Measurements from ENCODE around the gene PROK1. TPM values are rescaled to one million over a fixed set of nuclear protein-coding genes. Genes with fewer than 3 reads are reported as not detected.

The PROK1 gene
- total and polyA plus RNA-seq, 2 donors (not counting 1 experiment from before 2014, with no cell fraction given) = not detected

DNA sequence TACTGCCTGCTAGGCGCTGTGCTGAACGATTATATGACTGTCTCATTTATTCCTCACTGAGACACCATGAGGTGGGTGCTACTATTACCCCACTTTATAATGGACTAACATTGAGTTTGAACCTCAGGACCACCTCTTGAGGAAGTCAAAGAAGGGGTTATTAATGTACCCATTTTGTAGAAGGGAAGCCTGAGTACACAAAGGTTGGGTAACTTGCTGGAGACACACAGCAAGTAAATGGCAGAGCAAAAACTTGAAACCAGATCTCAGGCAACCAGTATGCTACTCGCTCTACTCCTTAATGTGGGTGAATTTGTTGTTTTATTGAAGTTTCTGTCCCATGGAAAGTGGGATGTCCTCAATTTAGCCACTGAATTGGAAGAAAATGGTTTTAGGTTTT lies 37.9 kb downstream of the PROK1 start:
- intact Hi-C loops (cut with micrococcal nuclease) = no loop called here
- POLR2A ChIA-PET = no interaction called here
- DNase-seq (no peak), ATAC-seq (ENCODE audit: low read depth) (no peak)
- H3K9ac ChIP-seq (ENCODE audit: low read length) = no peak overlapping the region
- H4K20me1 ChIP-seq (ENCODE audit: control insufficient read depth, insufficient read depth, low read length, poor library complexity, severe bottlenecking) = no peaks in the 10 kb centered on the region
- H3K4me2 ChIP-seq (replicated peaks; ENCODE audit: low read depth, low read length, poor library complexity, severe bottlenecking) = no peak overlapping the region
- WGBS (ENCODE audit: insufficient coverage) = 67% methylated on average over 3 of the region's 3 CpGs
- CTCF ChIA-PET = interaction anchor here (1.1 kb wide), 1 partner anchor 282 kb away, joined by 3 read pairs; no protein-coding TSS in a partner anchor
- no peaks in the 10 kb centered on the region for H3K36me3 ChIP-seq (replicated peaks in 1 of 2; ENCODE audit: control extremely low read depth in 1 of 2, control insufficient read depth in 1 of 2, extremely low read depth in 1 of 2, insufficient read depth in 2 of 2, low read length in 1 of 2)
- H3K9me3 Mint-ChIP-seq (ENCODE audit: insufficient read depth) = no peaks in the 10 kb centered on the region
- peaks cover 18% of the 10 kb centered on the region for H3K27me3 Mint-ChIP-seq
- H3K4me1 Mint-ChIP-seq = no peaks in the 10 kb centered on the region
- H3K4me1 ChIP-seq (ENCODE audit: control insufficient read depth in 2 of 2, insufficient read depth in 2 of 2, low read length in 2 of 2) = no peaks in the 10 kb centered on the region
- H3K27ac ChIP-seq (ENCODE audit: low read length in 2 of 2) = no peak overlapping the region
- no peak for TF ChIP-seq EZH2 (IDR thresholded peaks at IDR 0.05; ENCODE audit: borderline replicate concordance, insufficient read depth, low read depth, low read length, poor library complexity, severe bottlenecking)
- TF ChIP-seq, protein P1, sequence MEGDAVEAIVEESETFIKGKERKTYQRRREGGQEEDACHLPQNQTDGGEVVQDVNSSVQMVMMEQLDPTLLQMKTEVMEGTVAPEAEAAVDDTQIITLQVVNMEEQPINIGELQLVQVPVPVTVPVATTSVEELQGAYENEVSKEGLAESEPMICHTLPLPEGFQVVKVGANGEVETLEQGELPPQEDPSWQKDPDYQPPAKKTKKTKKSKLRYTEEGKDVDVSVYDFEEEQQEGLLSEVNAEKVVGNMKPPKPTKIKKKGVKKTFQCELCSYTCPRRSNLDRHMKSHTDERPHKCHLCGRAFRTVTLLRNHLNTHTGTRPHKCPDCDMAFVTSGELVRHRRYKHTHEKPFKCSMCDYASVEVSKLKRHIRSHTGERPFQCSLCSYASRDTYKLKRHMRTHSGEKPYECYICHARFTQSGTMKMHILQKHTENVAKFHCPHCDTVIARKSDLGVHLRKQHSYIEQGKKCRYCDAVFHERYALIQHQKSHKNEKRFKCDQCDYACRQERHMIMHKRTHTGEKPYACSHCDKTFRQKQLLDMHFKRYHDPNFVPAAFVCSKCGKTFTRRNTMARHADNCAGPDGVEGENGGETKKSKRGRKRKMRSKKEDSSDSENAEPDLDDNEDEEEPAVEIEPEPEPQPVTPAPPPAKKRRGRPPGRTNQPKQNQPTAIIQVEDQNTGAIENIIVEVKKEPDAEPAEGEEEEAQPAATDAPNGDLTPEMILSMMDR (IDR thresholded peaks at IDR 0.05) = no peak
- H3K4me3 ChIP-seq (ENCODE audit: control extremely low read depth in 1 of 5, extremely low read depth in 1 of 5, insufficient read depth in 1 of 5, low read depth in 2 of 5, low read length in 4 of 5) = no peak overlapping the region
- no peaks in the 10 kb centered on the region for H3K27me3 ChIP-seq (replicated peaks in 1 of 4; ENCODE audit: control extremely low read depth in 1 of 4, control insufficient read depth in 3 of 4, insufficient read depth in 4 of 4, low read length in 3 of 4)
- H3K9me3 ChIP-seq (ENCODE audit: control extremely low read depth in 1 of 3, control insufficient read depth in 2 of 3, insufficient read depth in 1 of 3, low read length in 2 of 3) = no peaks in the 10 kb centered on the region
- H3K27ac Mint-ChIP-seq = no peak overlapping the region
- no peak overlapping the region for H3K4me3 Mint-ChIP-seq
- no peak overlapping the region for H2AFZ ChIP-seq (ENCODE audit: insufficient read depth, low read depth, low read length, poor library complexity, severe bottlenecking)
- H3K79me2 ChIP-seq (ENCODE audit: control insufficient read depth, insufficient read depth, low read length) = no peaks in the 10 kb centered on the region

GRCh38 chr1:110489406-110489805 lies 38.5 kb downstream of the PROK1 start:
- H3K27me3 Mint-ChIP-seq = peaks cover 13% of the 10 kb centered on the region
- no peaks in the 10 kb centered on the region for H4K20me1 ChIP-seq (ENCODE audit: control insufficient read depth, insufficient read depth, low read length, poor library complexity, severe bottlenecking)
- H3K4me1 Mint-ChIP-seq = no peaks in the 10 kb centered on the region
- no peaks in the 10 kb centered on the region for H3K4me1 ChIP-seq (ENCODE audit: control insufficient read depth in 2 of 2, insufficient read depth in 2 of 2, low read length in 2 of 2)
- H3K9me3 Mint-ChIP-seq (ENCODE audit: insufficient read depth) = no peaks in the 10 kb centered on the region
- WGBS (ENCODE audit: insufficient coverage) = 96% methylated on average over 15 of the region's 15 CpGs
- H3K9ac ChIP-seq (ENCODE audit: low read length) = no peak overlapping the region
- H3K79me2 ChIP-seq (ENCODE audit: control insufficient read depth, insufficient read depth, low read length) = no peaks in the 10 kb centered on the region
- H2AFZ ChIP-seq (ENCODE audit: insufficient read depth, low read depth, low read length, poor library complexity, severe bottlenecking) = no peak overlapping the region
- no peak overlapping the region for H3K27ac ChIP-seq (ENCODE audit: low read length in 2 of 2)
- no peaks in the 10 kb centered on the region for H3K27me3 ChIP-seq (replicated peaks in 1 of 4; ENCODE audit: control extremely low read depth in 1 of 4, control insufficient read depth in 3 of 4, insufficient read depth in 4 of 4, low read length in 3 of 4)
- no peak for TF ChIP-seq EZH2 (IDR thresholded peaks at IDR 0.05; ENCODE audit: borderline replicate concordance, insufficient read depth, low read depth, low read length, poor library complexity, severe bottlenecking)
- TF ChIP-seq, protein P1 (IDR thresholded peaks at IDR 0.05) = no peak
- DNase-seq (no peak), ATAC-seq (ENCODE audit: low read depth) (no peak)
- ChIA-PET CTCF (no interaction called here), POLR2A (no interaction called here)
- no peak overlapping the region for H3K27ac Mint-ChIP-seq
- H3K9me3 ChIP-seq (ENCODE audit: control extremely low read depth in 1 of 3, control insufficient read depth in 2 of 3, insufficient read depth in 1 of 3, low read length in 2 of 3) = no peaks in the 10 kb centered on the region
- no peak overlapping the region for H3K4me2 ChIP-seq (replicated peaks; ENCODE audit: low read depth, low read length, poor library complexity, severe bottlenecking)
- no peak overlapping the region for H3K4me3 ChIP-seq (ENCODE audit: control extremely low read depth in 1 of 5, extremely low read depth in 1 of 5, insufficient read depth in 1 of 5, low read depth in 2 of 5, low read length in 4 of 5)
- no peak overlapping the region for H3K4me3 Mint-ChIP-seq
- intact Hi-C loops (cut with micrococcal nuclease) = no loop called here
- no peaks in the 10 kb centered on the region for H3K36me3 ChIP-seq (replicated peaks in 1 of 2; ENCODE audit: control extremely low read depth in 1 of 2, control insufficient read depth in 1 of 2, extremely low read depth in 1 of 2, insufficient read depth in 2 of 2, low read length in 1 of 2)

All from B cell (primary cell).